Hepatocyte (in vitro differentiated cells): Measurements from ENCODE around the gene PTPN14. TPM values are rescaled to one million over a fixed set of nuclear protein-coding genes. Genes with fewer than 3 reads are reported as not detected.

ENCODE experiments used
- DNase-seq: peaks from one replicate; pipeline ENCODE4 v3.0.0-alpha.2; 2016; ENCODE audit warnings: low spot score
- H2AFZ ChIP-seq: fragments of 200-600 bp; sonication (generic); 2 replicates; pipeline ENCODE4 v1.6.0; 2016; ENCODE audit warnings: antibody characterized with exemption, mild to moderate bottlenecking
- H3K27ac ChIP-seq: fragments of 200-600 bp; sonication (generic); 2 replicates; pipeline ENCODE4 v1.5.1; 2016; ENCODE audit warnings: mild to moderate bottlenecking
- H3K27me3 ChIP-seq: fragments of 200-600 bp; sonication (generic); 2 replicates; pipeline ENCODE4 v1.6.1; 2016
- H3K36me3 ChIP-seq: fragments of 200-600 bp; sonication (generic); replicated peaks from 2 replicates; pipeline ENCODE4 v1.5.1; 2016; ENCODE audit warnings: low read depth; ENCODE audit not compliant: insufficient read depth
- H3K4me1 ChIP-seq: fragments of 200-600 bp; sonication (generic); 2 replicates; pipeline ENCODE4 v1.5.1; 2016; ENCODE audit warnings: mild to moderate bottlenecking, moderate library complexity; ENCODE audit not compliant: insufficient read depth
- H3K4me2 ChIP-seq: fragments of 200-600 bp; sonication (generic); 2 replicates; pipeline ENCODE4 v1.6.0; 2016
- H3K4me3 ChIP-seq: fragments of 200-600 bp; sonication (generic); 2 replicates; pipeline ENCODE4 v1.5.1; 2016; ENCODE audit warnings: mild to moderate bottlenecking
- H3K79me2 ChIP-seq: fragments of 200-600 bp; sonication (generic); 2 replicates; pipeline ENCODE4 v1.6.0; 2017; ENCODE audit warnings: mild to moderate bottlenecking
- H3K9me2 ChIP-seq: fragments of 200-600 bp; sonication (generic); replicated peaks from 2 replicates; pipeline ENCODE4 v1.6.0; 2017; ENCODE audit warnings: mild to moderate bottlenecking; ENCODE audit not compliant: insufficient read depth
- H3K9me3 ChIP-seq: fragments of 200-600 bp; sonication (generic); 2 replicates; pipeline ENCODE4 v1.5.1; 2016; ENCODE audit warnings: low read depth, mild to moderate bottlenecking
- H4K20me1 ChIP-seq: fragments of 200-600 bp; sonication (generic); 2 replicates; pipeline ENCODE4 v1.6.0; 2016; ENCODE audit warnings: mild to moderate bottlenecking; ENCODE audit not compliant: insufficient read depth, poor library complexity, severe bottlenecking
- EZH2 ChIP-seq: fragments of 200-600 bp; sonication (generic); IDR thresholded peaks from 2 replicates; pipeline ENCODE4 v1.6.1; 2016; ENCODE audit warnings: antibody characterized with exemption, mild to moderate bottlenecking, borderline replicate concordance
- EZH2phosphoT487 ChIP-seq: fragments of 200-600 bp; sonication (generic); IDR thresholded peaks from one replicate; pipeline ENCODE4 v1.6.1; 2018; ENCODE audit warnings: antibody characterized with exemption, mild to moderate bottlenecking, low read depth, moderate library complexity; ENCODE audit not compliant: unreplicated experiment, severe bottlenecking
- WGBS: methylation state at CpG from one replicate; pipeline ENCODE4 v1.1.6; 2016; ENCODE audit warnings: low lambda C conversion rate; ENCODE audit errors: missing lambda C conversion rate; 5-methylcytosine and 5-hydroxymethylcytosine counted together
- polyA plus RNA-seq: library from polyadenylated mRNA; unstranded; fragments of >200 nt; fragmentation: Nextera tagmentation; extraction: Ambion mirVana; gene quantifications from 2 replicates; pipeline ENCODE4 v1.2.1, GENCODE V29; 2016
- total RNA-seq: library from RNA; depleted of rRNA; stranded (reverse); fragments of >200 nt; gene quantifications from 2 replicates; pipeline ENCODE4 v1.2.3, GENCODE V29; 2014
- TF ChIP-seq, protein P1 (sequence below): fragments of 200-600 bp; sonication (generic); IDR thresholded peaks from 2 replicates; pipeline ENCODE4 v1.5.1; 2016; ENCODE audit warnings: antibody characterized with exemption, mild to moderate bottlenecking; ENCODE audit not compliant: poor library complexity

Gene PTPN14
- total and polyA plus RNA-seq, 2 experiments from 2014 or later: 9.5 to 21.7 TPM

- Histone ChIP-seq H3K9me2 (no peaks in the 10 kb centered on the region), H3K4me3 (no peak overlapping the region), H3K36me3 (no peaks in the 10 kb centered on the region), H3K4me2 (no peak overlapping the region), H3K79me2 (no peaks in the 10 kb centered on the region), H2AFZ (no peak overlapping the region), H3K27me3 (no peaks in the 10 kb centered on the region), H3K27ac (no peak overlapping the region), H3K9me3 (no peaks in the 10 kb centered on the region), H3K4me1 (no peaks in the 10 kb centered on the region), H4K20me1 (no peaks in the 10 kb centered on the region)
- DNase-seq: no peak
- TF ChIP-seq, protein P1, sequence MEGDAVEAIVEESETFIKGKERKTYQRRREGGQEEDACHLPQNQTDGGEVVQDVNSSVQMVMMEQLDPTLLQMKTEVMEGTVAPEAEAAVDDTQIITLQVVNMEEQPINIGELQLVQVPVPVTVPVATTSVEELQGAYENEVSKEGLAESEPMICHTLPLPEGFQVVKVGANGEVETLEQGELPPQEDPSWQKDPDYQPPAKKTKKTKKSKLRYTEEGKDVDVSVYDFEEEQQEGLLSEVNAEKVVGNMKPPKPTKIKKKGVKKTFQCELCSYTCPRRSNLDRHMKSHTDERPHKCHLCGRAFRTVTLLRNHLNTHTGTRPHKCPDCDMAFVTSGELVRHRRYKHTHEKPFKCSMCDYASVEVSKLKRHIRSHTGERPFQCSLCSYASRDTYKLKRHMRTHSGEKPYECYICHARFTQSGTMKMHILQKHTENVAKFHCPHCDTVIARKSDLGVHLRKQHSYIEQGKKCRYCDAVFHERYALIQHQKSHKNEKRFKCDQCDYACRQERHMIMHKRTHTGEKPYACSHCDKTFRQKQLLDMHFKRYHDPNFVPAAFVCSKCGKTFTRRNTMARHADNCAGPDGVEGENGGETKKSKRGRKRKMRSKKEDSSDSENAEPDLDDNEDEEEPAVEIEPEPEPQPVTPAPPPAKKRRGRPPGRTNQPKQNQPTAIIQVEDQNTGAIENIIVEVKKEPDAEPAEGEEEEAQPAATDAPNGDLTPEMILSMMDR: no peak
- WGBS: 85% methylated on average over 1 of the region's 1 CpG
These were observed 13.9 kb upstream of the PTPN14 start for GRCh38 chr1:214565310-214565709.

DNA sequence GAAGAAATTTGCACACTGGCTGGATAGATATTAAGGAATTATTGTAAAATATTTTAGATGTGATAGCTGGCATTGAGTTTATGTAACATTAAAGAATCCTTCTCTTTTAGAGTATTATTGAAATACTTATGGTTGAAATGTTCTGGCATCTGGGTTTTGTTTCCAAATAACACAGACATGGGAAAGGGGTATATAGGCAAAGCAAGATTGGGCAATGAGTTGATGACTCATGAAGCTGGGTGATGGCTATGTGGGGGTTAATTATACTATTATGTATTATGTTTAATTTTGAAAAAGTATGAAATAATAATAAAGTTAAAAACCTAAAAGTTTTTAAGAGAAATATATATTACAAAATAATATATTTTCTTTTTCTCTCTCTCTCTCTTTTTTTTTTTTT lies 12.5 kb upstream of the PTPN14 start:
- H3K9me2 ChIP-seq: no peaks in the 10 kb centered on the region
- H2AFZ ChIP-seq: no peak overlapping the region
- H3K27me3 ChIP-seq: no peaks in the 10 kb centered on the region
- no peak overlapping the region for H3K4me3 ChIP-seq
- no peaks in the 10 kb centered on the region for H3K79me2 ChIP-seq
- DNase-seq: no peak
- no peaks in the 10 kb centered on the region for H3K9me3 ChIP-seq
- TF ChIP-seq, protein P1: no peak
- TF ChIP-seq EZH2 (no peak), EZH2phosphoT487 (no peak)
- H4K20me1 ChIP-seq: no peaks in the 10 kb centered on the region
- no peak overlapping the region for H3K27ac ChIP-seq
- no peaks in the 10 kb centered on the region for H3K36me3 ChIP-seq
- no peak overlapping the region for H3K4me2 ChIP-seq
- H3K4me1 ChIP-seq: no peaks in the 10 kb centered on the region

DNA sequence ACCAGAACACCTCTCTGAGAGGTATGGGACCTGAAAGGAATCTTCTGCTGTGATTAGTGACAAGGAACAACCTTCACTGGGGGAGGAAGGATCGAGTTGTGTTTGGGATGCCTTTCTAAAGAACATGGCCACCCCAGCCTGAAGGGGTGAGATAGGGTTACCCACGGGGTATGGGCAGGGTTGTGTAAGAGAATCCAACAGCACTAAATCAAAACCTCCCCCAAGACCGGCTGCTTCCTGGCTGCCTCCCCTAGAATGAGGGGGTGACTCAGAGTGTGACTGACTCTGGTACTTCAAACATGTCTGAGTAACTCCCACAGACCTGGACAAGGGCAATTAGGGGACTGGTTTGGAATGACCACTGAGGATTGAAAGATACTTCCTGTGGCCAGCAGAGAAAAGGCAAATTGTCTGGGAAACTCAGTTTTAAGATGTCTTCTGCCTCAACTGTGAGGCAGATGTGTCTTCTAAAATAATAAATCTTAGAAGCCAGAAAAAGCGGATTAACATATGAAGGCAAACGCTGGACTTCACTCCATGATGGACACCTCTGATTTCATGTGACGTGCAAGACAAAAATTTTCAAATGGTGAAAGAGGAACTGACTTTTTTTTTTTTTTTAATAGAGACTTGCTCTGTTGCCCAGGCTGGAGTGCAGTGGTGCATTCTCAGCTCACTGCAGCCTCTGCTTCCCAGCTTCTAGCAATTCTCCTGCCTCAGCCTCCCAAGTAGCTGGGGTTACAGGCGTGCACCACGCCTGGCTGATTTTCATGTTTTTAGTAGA lies 6.7 kb upstream of the PTPN14 start:
- H3K79me2 ChIP-seq: no peaks in the 10 kb centered on the region
- TF ChIP-seq EZH2 (no peak), EZH2phosphoT487 (no peak)
- TF ChIP-seq, protein P1: no peak
- no peaks in the 10 kb centered on the region for H3K36me3 ChIP-seq
- H3K9me2 ChIP-seq: no peaks in the 10 kb centered on the region
- H3K4me2 ChIP-seq: no peak overlapping the region
- no peak overlapping the region for H3K4me3 ChIP-seq
- no peaks in the 10 kb centered on the region for H3K27me3 ChIP-seq
- no peak overlapping the region for H3K27ac ChIP-seq
- DNase-seq: no peak
- no peaks in the 10 kb centered on the region for H3K9me3 ChIP-seq
- H3K4me1 ChIP-seq: peaks cover under 1% of the 10 kb centered on the region
- WGBS: 75% methylated on average over 8 of the region's 8 CpGs
- no peaks in the 10 kb centered on the region for H4K20me1 ChIP-seq
- H2AFZ ChIP-seq: no peak overlapping the region
